C4-2B (cell line): Measurements from ENCODE around the gene TADA2A.

ENCODE experiments used
- H3K27ac ChIP-seq: fragments of 450-650 bp; 2 replicates; pipeline ENCODE4 v1.5.1; 2017
- ZFX ChIP-seq: fragments of 450-650 bp; IDR thresholded peaks from 2 replicates; pipeline ENCODE4 v1.6.1; 2017
- TF ChIP-seq, protein P1 (sequence below): fragments of 450-650 bp; conservative IDR thresholded peaks from 2 replicates; pipeline ENCODE4 v1.5.1; 2017; ENCODE audit warnings: mild to moderate bottlenecking

The TADA2A gene

GRCh38 chr17:37386462-37386861 is 20.2 kb upstream of the TADA2A start:
- TF ChIP-seq, protein P1, sequence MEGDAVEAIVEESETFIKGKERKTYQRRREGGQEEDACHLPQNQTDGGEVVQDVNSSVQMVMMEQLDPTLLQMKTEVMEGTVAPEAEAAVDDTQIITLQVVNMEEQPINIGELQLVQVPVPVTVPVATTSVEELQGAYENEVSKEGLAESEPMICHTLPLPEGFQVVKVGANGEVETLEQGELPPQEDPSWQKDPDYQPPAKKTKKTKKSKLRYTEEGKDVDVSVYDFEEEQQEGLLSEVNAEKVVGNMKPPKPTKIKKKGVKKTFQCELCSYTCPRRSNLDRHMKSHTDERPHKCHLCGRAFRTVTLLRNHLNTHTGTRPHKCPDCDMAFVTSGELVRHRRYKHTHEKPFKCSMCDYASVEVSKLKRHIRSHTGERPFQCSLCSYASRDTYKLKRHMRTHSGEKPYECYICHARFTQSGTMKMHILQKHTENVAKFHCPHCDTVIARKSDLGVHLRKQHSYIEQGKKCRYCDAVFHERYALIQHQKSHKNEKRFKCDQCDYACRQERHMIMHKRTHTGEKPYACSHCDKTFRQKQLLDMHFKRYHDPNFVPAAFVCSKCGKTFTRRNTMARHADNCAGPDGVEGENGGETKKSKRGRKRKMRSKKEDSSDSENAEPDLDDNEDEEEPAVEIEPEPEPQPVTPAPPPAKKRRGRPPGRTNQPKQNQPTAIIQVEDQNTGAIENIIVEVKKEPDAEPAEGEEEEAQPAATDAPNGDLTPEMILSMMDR = no peak
- TF ChIP-seq ZFX = no peak
- H3K27ac ChIP-seq = no peak overlapping the region

GRCh38 chr17:37388266-37388665 is 18.4 kb upstream of the TADA2A start:
- TF ChIP-seq, protein P1 = no peak
- no peak for TF ChIP-seq ZFX
- no peak overlapping the region for H3K27ac ChIP-seq

- no peak for TF ChIP-seq ZFX
- TF ChIP-seq, protein P1 = no peak
- H3K27ac ChIP-seq = no peak overlapping the region
Measured at GRCh38 chr17:37389160-37389559, 17.5 kb upstream of the TADA2A start.

DNA sequence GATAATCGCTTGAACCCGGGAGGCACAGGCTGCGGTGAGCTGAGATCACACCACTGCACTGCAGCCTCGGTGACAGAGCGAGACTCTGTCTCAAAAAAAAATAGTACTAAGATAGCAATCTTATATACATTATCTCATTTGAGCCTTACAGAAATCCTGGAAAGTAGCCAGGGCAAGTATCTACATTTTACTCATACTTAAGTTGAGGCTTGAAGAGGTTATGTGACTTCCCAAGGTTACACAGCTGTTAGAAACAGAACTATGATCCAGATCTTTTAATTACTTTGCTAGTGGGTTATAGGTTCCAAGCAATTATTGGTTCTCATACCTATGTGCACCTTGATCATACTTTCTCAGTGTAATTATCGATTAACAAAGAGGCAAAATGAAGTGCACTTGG is 15.5 kb upstream of the TADA2A start:
- H3K27ac ChIP-seq = no peak overlapping the region

GRCh38 chr17:37392024-37392590 is 14.6 kb upstream of the TADA2A start:
- no peak overlapping the region for H3K27ac ChIP-seq
- TF ChIP-seq ZFX = no peak
- TF ChIP-seq, protein P1 = no peak

More for the DNA sequence above, 15.5 kb upstream of the TADA2A start:
- TF ChIP-seq ZFX = no peak
- TF ChIP-seq, protein P1 = no peak

DNA sequence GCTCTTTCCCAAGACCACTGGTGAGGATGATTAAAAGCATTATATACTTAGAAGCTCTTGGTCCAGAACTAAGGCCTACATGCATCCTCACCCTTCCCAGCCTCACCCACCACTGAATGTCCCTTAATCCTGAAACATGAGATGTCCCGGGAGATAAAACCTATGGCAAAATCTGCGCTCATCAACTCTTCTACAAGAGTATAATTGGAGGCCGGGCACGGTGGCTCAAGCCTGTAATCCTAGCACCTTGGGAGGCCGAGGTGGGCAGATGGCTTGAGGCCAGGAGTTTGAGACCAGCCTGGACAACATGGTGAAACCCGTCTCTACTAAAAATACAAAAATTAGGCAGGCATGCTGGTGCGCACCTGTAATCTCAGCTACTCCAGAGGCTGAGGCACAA is 13.3 kb upstream of the TADA2A start:
- TF ChIP-seq, protein P1 = no peak
- TF ChIP-seq ZFX = no peak
- no peak overlapping the region for H3K27ac ChIP-seq

GRCh38 chr17:37399265-37399803 is 7.4 kb upstream of the TADA2A start:
- no peak for TF ChIP-seq ZFX
- TF ChIP-seq, protein P1 = no peak
- H3K27ac ChIP-seq = no peak overlapping the region
